Measurements from ENCODE around the gene NCKAP5. TPM values are rescaled to one million over a fixed set of nuclear protein-coding genes. Genes with fewer than 3 reads are reported as not detected.

The NCKAP5 gene
- total and polyA plus RNA-seq, 2 of the 8 experiments (the other 6 are each of a cell fraction or from before 2014, with no cell fraction given) = 0.27 to 0.86 TPM

- TF ChIP-seq, protein P1, sequence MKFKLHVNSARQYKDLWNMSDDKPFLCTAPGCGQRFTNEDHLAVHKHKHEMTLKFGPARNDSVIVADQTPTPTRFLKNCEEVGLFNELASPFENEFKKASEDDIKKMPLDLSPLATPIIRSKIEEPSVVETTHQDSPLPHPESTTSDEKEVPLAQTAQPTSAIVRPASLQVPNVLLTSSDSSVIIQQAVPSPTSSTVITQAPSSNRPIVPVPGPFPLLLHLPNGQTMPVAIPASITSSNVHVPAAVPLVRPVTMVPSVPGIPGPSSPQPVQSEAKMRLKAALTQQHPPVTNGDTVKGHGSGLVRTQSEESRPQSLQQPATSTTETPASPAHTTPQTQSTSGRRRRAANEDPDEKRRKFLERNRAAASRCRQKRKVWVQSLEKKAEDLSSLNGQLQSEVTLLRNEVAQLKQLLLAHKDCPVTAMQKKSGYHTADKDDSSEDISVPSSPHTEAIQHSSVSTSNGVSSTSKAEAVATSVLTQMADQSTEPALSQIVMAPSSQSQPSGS (IDR thresholded peaks at IDR 0.05; ENCODE audit: low read length) = no peak
- TF ChIP-seq HDAC6 (IDR thresholded peaks at IDR 0.05; ENCODE audit: low read depth, low read length) (no peak), ASH2L (IDR thresholded peaks at IDR 0.05; ENCODE audit: low read length) (no peak), SIN3A (conservative IDR thresholded peaks at IDR 0.05 in 1 of 2, IDR thresholded peaks at IDR 0.05 in 1 of 2; ENCODE audit: low read depth in 1 of 2, low read length in 2 of 2) (no peak), JUND (IDR thresholded peaks at IDR 0.05; ENCODE audit: low read length) (no peak), GABPA (IDR thresholded peaks at IDR 0.05; ENCODE audit: borderline replicate concordance, insufficient read depth, low read length) (no peak), CEBPB (IDR thresholded peaks at IDR 0.05; ENCODE audit: low read depth, low read length) (no peak), CBX8 (IDR thresholded peaks at IDR 0.05; ENCODE audit: borderline replicate concordance, low read depth, low read length) (no peak)
- TF ChIP-seq, protein P2, sequence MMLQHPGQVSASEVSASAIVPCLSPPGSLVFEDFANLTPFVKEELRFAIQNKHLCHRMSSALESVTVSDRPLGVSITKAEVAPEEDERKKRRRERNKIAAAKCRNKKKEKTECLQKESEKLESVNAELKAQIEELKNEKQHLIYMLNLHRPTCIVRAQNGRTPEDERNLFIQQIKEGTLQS (IDR thresholded peaks at IDR 0.05; ENCODE audit: insufficient read depth, low read depth, low read length) = no peak
Measured at GRCh38 chr2:132766573-132766972, 801.7 kb downstream of the NCKAP5 start (continued).
